Measurements from ENCODE around the gene TRMT13.
A peak's percentile ranks its signal among the peaks of the same experiment; 100 is the strongest.
"Not testable (repeated sequence)": the region's sequence is repeated elsewhere in the genome, so short reads cannot be mapped to it uniquely, and the experiment has no call there.

Gene TRMT13

GRCh38 chr1:100164216-100164615 lies 31.3 kb downstream of the TRMT13 start:
- DNase-seq (ENCODE audit: low read depth): peak; percentile 57

GRCh38 chr1:100164702-100165101 lies 31.7 kb downstream of the TRMT13 start:
- no peak for DNase-seq (ENCODE audit: low read depth)

- DNase-seq (ENCODE audit: low read depth): no peak
These were observed 35.1 kb downstream of the TRMT13 start for GRCh38 chr1:100168051-100168450.

GRCh38 chr1:100177295-100178041 lies 44.5 kb downstream of the TRMT13 start:
- DNase-seq (ENCODE audit: low read depth): no peak

- no peak for DNase-seq (ENCODE audit: low read depth)
These were observed 45.1 kb downstream of the TRMT13 start, which contains the start of gene LRRC39 for GRCh38 chr1:100178091-100178490. TSS of gene LRRC39 (minus strand) at chr1:100178256. CDS start at chr1:100168516, 9,740 bp downstream.

- no peak for DNase-seq (ENCODE audit: low read depth)
These were observed 50.4 kb downstream of the TRMT13 start for GRCh38 chr1:100183370-100183769.

- DNase-seq (ENCODE audit: low read depth): no peak
These were observed 51.6 kb downstream of the TRMT13 start for GRCh38 chr1:100184536-100184935.

- no peak for DNase-seq (ENCODE audit: low read depth)
These were observed 54.9 kb downstream of the TRMT13 start for GRCh38 chr1:100187912-100188311.

- DNase-seq (ENCODE audit: low read depth): peak; percentile 69
These were observed 55.7 kb downstream of the TRMT13 start for GRCh38 chr1:100188617-100189016.

GRCh38 chr1:100198596-100198995 lies 65.6 kb downstream of the TRMT13 start:
- DNase-seq (ENCODE audit: low read depth): no peak

GRCh38 chr1:100200060-100200459 lies 67.1 kb downstream of the TRMT13 start:
- not testable (repeated sequence) for DNase-seq (ENCODE audit: low read depth)

Data from GM04503 (cell line).